T47D (cell line): ENCODE data around the gene TAF9B.
A peak's percentile ranks its signal among the peaks of the same experiment; 100 is the strongest.
"Not testable (repeated sequence)": the region's sequence is repeated elsewhere in the genome, so short reads cannot be mapped to it uniquely, and the experiment has no call there.

Experiments
- DNase-seq, 2 experiments: peaks; one replicate each; pipeline versions ENCODE4 v3.0.0 to v3.0.0-alpha.2; 2011 to 2012; ENCODE audit warnings: low read depth in 1 of 2, low spot score in 1 of 2
- JUND ChIP-seq: IDR thresholded peaks from 2 replicates; pipeline ENCODE4 v1.6.1; 2012; ENCODE audit warnings: low read depth
- in situ Hi-C: cut with HindIII; loops from 2 replicates; pipeline ENCODE4 v1.10.0; 2016; ENCODE audit warnings: low sequenced_read_pairs, low pct_unique_long_range_greater_than_20kb

TAF9B gene

DNA sequence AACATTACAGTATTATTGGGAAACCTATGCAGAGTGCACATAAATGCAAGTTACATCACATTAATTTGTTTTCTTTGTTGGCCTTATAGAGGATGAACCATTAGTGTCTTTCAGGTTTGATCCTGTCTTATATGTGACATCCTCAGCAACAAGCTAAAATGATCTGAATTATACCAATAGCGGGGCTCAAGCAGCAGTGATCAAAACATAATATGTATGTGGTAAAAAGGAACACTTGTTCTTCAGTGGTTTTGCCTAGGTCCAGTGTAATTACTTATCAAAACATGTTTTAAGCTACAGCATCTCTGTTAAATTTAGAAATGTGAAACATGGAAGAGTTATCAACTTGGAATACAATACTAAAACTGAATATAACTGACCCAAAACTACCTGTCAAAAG is 9.1 kb downstream of the TAF9B start:
- in situ Hi-C loops = no loop called here
- TF ChIP-seq JUND = no peak
- DNase-seq = no peak

DNA sequence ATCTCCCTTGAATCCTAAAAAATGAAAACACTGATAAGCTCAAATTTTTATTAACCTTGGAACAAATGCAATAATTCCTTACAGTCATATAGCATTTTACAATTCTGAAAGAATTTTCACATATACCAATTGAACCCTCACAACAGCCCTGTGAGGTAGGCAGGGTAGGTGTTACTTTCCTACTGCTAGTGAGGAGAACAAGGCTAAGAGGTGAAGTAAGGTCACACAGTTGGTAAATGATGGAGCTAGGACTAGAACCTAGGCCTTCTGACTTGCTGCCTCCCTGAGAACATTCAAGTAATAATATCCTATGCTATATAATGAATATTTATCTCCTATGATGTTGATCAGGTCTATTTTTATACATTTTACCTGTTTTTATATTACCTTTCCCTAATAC is 9.7 kb downstream of the TAF9B start:
- in situ Hi-C loops = no loop called here

DNA sequence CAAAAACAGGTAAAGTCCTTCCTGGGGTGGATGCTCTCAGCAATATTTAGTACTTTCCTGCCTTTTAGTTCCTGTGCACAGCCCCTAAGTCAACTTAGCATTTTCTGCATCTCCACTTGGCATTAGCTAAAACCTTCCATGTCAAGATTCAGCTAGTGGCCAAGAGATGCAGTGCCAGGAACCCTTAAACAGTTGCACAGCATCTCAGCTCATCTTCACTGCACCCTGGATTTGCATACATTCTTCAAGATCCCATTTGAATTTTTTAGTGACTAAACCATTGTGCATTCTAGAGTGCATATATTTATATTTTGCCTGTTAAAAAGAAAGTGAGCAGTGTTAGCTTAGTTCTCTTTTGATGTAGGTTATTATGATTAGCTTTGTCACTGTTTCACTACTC is 13.7 kb downstream of the TAF9B start:
- DNase-seq, in situ Hi-C loops: not testable (repeated sequence)

More for the DNA sequence above, 9.7 kb downstream of the TAF9B start:
- no peak for TF ChIP-seq JUND
- no peak for DNase-seq

DNA sequence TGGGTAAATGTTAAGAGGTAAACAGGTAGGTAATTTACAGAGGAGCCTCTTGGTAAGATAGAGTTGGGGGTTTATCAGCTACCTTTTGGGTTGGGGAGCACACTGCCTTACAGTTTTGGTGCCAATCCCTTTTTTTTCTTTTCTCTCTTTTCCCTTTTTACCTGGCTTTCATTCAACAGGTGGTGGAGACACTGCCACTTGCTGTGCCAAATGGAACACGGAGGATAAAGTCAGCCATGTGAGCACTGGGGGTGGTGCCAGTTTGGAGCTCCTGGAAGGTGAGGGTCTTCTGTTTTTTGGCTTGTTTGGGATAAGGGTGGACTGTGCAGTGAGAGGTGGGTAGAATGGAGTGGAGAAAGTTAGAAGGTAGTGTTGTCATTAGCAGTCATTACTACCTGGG is 14.3 kb downstream of the TAF9B start:
- no peak for DNase-seq
- in situ Hi-C loops = no loop called here
- TF ChIP-seq JUND = no peak

DNA sequence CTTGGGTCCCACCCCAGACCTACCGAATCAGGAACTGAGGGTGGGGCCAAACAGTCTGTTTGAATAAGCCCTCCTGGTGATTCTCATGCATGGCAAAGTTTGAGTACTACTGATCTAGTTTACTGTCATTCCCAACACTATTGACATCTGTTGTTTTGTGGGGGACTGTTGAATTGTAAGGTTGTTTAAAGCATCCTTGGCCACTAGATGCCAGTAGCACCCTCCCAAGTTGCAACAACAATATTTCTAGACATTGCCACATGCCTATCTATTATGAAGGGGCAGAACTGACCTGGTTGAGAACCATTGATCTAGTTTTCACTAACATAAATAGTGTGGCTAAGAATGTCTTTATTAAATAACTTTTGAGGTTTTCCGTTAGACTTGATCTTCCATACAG is 15.1 kb downstream of the TAF9B start:
- in situ Hi-C loops = no loop called here
- no peak for TF ChIP-seq JUND
- peak in 1 of 2 experiments; percentile 24 for DNase-seq

DNA sequence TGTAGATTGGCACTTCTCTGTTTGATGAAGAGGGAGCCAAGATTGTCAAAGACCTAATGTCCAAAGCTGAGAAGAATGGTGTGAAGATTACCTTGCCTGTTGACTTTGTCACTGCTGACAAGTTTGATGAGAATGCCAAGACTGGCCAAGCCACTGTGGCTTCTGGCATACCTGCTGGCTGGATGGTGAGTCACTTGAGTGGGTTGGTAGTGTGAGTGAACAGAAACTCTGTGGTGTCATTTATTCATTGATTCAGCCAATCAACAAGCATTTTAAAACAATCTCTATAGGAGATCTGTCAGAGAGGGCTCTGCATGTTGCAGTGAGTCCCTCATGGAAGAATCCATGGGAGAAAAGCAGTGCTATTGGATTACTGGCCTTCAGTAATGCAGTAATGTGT is 16.3 kb downstream of the TAF9B start:
- in situ Hi-C loops = no loop called here
- no peak for TF ChIP-seq JUND
- peak in 1 of 2 experiments; percentile 17 for DNase-seq

DNA sequence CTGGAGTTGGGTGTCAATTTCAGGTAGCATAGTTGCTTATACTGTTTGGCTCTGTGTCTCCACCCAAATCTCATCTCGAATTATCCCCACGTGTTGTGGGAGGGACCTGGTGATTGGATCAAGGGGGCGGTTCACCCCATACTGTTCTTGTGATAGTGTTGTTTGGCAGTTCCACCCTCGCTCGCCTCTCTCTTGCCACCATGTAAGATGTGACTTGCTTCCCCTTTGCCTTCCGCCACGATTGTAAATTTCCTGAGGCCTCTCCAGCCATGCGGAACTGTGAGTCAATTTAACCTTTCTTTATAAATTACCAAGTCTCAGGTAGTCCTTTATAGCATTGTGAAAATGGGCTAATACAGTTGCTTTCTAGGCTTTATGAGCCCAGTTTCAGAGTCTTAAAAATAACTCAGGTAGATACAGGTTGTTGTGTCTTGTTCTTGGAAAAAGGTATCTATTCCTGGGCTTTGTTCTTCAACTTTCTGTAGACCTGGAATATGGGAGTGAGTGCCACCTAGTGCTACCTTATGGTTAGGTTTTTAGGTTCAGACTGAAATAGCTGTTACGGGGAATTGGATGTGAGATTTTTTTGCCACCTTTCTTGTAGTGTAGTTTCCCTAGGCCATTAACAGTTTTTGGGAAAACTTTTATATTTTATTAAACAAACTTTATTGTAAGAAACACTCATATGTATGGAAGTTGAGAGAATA is 19.8 kb downstream of the TAF9B start:
- in situ Hi-C loops = no loop called here
- no peak for TF ChIP-seq JUND
- peak in 1 of 2 experiments; percentile 34 for DNase-seq

DNA sequence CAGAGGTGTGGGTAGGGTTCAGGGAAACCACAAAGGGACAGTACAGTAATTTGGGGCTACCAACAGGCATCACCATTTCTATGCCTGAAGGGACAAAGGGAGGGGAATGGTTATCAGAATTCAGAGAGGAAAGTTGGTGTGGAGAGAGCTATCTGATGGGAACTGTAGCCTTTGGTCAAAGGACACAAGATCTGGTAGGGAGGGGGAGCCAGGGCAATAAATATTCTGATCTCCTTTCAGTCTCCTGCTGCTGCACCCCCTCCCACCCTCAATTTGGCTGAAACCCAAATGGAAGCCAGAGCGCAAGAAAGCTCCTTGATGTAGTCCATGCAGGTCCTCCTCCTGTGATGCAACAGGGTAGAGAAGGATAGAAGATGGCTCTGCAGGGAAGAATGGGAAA is 20.8 kb downstream of the TAF9B start:
- in situ Hi-C loops = no loop called here
- no peak for DNase-seq

DNA sequence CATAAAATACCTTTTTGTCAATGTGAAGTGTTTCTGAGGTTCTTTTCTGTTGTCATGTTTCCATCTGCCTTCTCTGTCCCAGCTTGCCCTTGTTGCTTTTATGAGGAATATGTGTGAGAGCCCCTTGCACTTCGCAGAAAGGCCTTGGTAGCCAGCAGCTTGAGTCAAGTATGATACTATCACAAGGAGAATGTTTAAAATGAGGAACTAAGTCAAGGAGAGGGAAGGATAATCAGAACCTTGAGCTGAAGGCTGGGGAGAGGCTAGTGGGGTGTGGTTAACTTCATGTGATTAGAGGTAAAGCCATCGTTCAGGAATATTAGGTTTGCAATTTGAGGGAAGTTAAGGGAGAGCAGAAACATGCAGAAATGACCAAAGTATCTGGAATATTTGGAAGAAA is 22.7 kb downstream of the TAF9B start:
- in situ Hi-C loops = no loop called here
- TF ChIP-seq JUND = no peak
- DNase-seq = no peak

More for the DNA sequence above, 20.8 kb downstream of the TAF9B start:
- no peak for TF ChIP-seq JUND

DNA sequence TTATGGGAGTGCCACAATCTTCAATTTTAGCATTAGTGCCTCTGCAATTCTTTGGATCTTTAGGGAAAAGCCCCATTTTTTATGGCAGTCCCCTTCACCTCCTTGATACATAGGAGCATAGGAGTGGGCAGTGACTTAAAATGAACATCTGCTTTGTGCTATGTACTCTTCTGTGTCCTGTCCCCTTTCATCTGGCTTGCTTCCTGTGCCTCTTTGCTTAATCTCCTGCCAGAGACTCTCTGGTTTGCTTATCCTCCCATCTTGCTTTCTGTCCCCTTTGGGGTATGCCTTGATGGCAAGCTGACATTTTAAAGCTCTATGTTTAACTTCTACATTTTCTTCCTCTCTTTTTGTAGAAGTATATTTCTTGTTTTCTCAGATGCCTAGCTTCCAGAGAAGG is 23.1 kb downstream of the TAF9B start:
- DNase-seq = no peak
- in situ Hi-C loops = no loop called here
- no peak for TF ChIP-seq JUND

DNA sequence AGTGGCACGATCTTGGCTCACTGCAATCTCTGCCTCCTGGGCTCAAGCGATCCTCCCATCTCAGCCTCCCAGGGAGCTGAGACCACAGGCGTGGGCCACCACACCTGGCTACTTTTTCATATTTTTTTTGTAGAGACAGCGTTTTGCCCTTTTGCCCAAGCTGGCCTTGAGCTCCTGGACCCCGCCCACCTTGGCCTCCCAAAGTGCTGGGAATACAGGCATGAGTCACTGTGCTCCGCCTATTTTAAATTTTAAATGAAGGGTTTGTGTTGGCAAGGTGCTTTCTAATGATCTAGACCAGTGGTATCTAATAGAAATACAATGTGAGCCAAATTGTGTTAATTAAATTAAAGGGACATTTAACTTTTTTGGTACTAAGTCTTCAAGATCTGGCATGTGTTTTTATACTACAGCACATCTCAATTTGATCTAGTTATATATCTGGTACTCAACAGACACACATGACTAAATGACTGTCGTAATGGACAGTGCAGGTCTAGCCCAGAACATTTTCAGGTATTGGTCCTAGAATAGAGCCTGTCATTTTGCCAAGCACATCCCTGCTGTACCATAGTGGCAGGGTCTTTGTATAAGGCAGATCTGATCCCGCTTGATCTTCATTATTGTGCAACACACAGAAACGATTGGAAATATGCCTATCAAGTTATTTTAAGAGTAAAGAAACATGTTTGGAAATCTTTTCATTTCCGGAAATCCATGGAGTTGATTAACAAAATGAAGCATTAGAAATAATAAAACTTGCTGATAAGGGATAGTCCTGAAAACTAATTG is 28.1 kb downstream of the TAF9B start:
- in situ Hi-C loops = no loop called here
- no peak for DNase-seq
- no peak for TF ChIP-seq JUND

DNA sequence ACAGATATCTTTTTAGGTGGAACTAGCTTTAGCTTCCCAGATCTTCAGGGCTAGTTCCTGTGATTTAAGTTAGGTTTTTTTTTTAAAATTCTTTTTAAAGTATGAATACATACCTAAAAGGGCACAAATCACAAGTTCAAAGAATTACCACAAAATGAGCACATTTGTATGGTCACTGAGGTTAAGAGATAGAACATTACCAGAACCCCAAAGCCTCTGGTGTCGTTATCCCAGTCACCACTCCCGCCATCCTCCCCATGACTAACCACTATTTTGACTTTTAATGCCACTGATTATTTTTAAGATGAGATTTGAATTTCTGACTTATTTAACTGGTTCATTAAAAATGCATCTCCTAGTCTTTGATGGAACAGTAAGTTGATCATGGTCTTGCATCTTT is 30.0 kb downstream of the TAF9B start:
- no peak for TF ChIP-seq JUND

DNA sequence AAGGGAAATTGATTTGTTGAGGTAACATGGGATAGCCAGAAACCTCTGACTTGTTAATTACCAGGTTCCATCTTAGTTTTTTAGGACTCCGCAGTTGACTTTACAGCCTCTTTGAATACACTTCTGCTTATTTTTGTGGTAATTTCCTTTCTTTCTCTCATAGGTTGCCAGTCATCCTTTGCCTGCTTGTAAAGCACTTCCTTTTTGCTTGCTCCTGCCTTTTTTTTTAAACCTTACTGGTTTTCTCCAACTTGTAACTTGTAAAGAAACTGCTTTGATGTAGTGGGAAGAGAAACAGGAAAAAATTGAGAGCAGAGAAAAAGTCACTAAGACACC is 32.8 kb downstream of the TAF9B start:
- TF ChIP-seq JUND = no peak
- no peak for DNase-seq
- in situ Hi-C loops = no loop called here

More for the DNA sequence above, 30.0 kb downstream of the TAF9B start:
- in situ Hi-C loops = no loop called here
- DNase-seq = no peak
